PC-3 (cell line): Measurements from ENCODE around the gene ATG16L1. TPM values are rescaled to one million over a fixed set of nuclear protein-coding genes. Genes with fewer than 3 reads are reported as not detected.

Source experiments
- ATAC-seq: fragments of 200-7000 bp; cut with Tn5 transposase; 2 replicates; pipeline ENCODE4 v1.9.1; 2020; ENCODE audit warnings: mild to moderate bottlenecking, moderate library complexity
- BruUV-seq: library from RNA; stranded (reverse); fragments of 400-500 nt; replicated peaks from 2 replicates; lab custom pipeline; 2021; lab: Mats Ljungman, UMichigan
- CTCF ChIA-PET: fragments of 300-600 bp; sonication (Branson Sonifier 250); formaldehyde crosslinking; loops from one replicate; lab custom pipeline; 2022; ENCODE audit warnings: antibody characterized with exemption; lab: Charles Lee
- POLR2A ChIA-PET: fragments of 300-600 bp; sonication (Branson Sonifier 250); formaldehyde crosslinking; loops from one replicate; lab custom pipeline; 2022; ENCODE audit warnings: antibody characterized with exemption; ENCODE audit not compliant: unreplicated experiment; lab: Charles Lee
- DNase-seq: peaks from one replicate; pipeline ENCODE4 v3.0.0-alpha.2; 2015
- H2AFZ ChIP-seq: fragments of 300-600 bp; sonication (generic); 2 replicates; pipeline ENCODE4 v1.6.0; 2016; ENCODE audit warnings: antibody characterized with exemption, low read length
- H3F3A ChIP-seq: fragments of 300-600 bp; sonication (generic); one replicate; pipeline ENCODE4 v1.6.0; 2017; ENCODE audit warnings: antibody characterized with exemption, low read length, control low read depth, mild to moderate bottlenecking; ENCODE audit not compliant: unreplicated experiment
- H3K27ac ChIP-seq: fragments of 300-600 bp; sonication (generic); 2 replicates; pipeline ENCODE4 v1.5.1; 2016; ENCODE audit warnings: mild to moderate bottlenecking, low read length
- H3K27me3 ChIP-seq: fragments of 300-600 bp; sonication (generic); 2 replicates; pipeline ENCODE4 v1.6.1; 2016; ENCODE audit warnings: low read length, mixed read lengths
- H3K36me3 ChIP-seq: fragments of 300-600 bp; sonication (generic); 2 replicates; pipeline ENCODE4 v1.6.1; 2016; ENCODE audit warnings: low read depth, mixed run types, low read length, mixed read lengths
- H3K4me1 ChIP-seq: fragments of 300-600 bp; sonication (generic); 2 replicates; pipeline ENCODE4 v1.5.1; 2016; ENCODE audit warnings: low read length; ENCODE audit not compliant: insufficient read depth
- H3K4me2 ChIP-seq: fragments of 300-600 bp; sonication (generic); 2 replicates; pipeline ENCODE4 v1.6.0; 2016; ENCODE audit warnings: low read length
- H3K4me3 ChIP-seq: fragments of 300-600 bp; sonication (generic); 2 replicates; pipeline ENCODE4 v1.5.1; 2016; ENCODE audit warnings: mild to moderate bottlenecking, low read length, mixed read lengths
- H3K79me2 ChIP-seq: fragments of 300-600 bp; sonication (generic); 2 replicates; pipeline ENCODE4 v1.6.1; 2017; ENCODE audit warnings: low read length, mixed read lengths
- H3K9ac ChIP-seq: fragments of 300-600 bp; sonication (generic); 2 replicates; pipeline ENCODE4 v1.6.0; 2016; ENCODE audit warnings: mild to moderate bottlenecking, low read length
- H3K9me2 ChIP-seq: fragments of 300-600 bp; sonication (generic); replicated peaks from 2 replicates; pipeline ENCODE4 v1.6.1; 2016; ENCODE audit warnings: mixed run types, low read length, mixed read lengths
- H3K9me3 ChIP-seq: fragments of 300-600 bp; sonication (generic); 2 replicates; pipeline ENCODE4 v1.6.1; 2016; ENCODE audit warnings: low read length, mixed read lengths
- H4K20me1 ChIP-seq: fragments of 300-600 bp; sonication (generic); 2 replicates; pipeline ENCODE4 v1.6.1; 2016; ENCODE audit warnings: low read length, mixed read lengths
- EZH2 ChIP-seq: fragments of 300-600 bp; sonication (generic); IDR thresholded peaks from one replicate; pipeline ENCODE4 v1.6.1; 2017; ENCODE audit warnings: antibody characterized with exemption, mild to moderate bottlenecking, low read length; ENCODE audit not compliant: unreplicated experiment
- EZH2phosphoT487 ChIP-seq: fragments of 300-600 bp; sonication (generic); IDR thresholded peaks from 2 replicates; pipeline ENCODE4 v1.6.1; 2018; ENCODE audit warnings: mild to moderate bottlenecking, antibody characterized with exemption, low read length, borderline replicate concordance
- intact Hi-C: fragments of 100-400 bp; cut with micrococcal nuclease; formaldehyde crosslinking; loops from 2 replicates; pipeline ENCODE4 v1.9.0; 2023
- total RNA-seq: library from RNA; depleted of rRNA; stranded (reverse); fragments of >200 nt; gene quantifications from 2 replicates; pipeline ENCODE4 v1.2.3, GENCODE V29; 2014
- TF ChIP-seq, protein P1 (sequence below): fragments of 300-600 bp; sonication (generic); conservative IDR thresholded peaks from 2 replicates; pipeline ENCODE4 v1.5.1; 2017; ENCODE audit warnings: antibody characterized with exemption, low read depth, mild to moderate bottlenecking, low read length

ATG16L1 gene
- total RNA-seq, 1 experiment from 2014 or later = 173 TPM

DNA sequence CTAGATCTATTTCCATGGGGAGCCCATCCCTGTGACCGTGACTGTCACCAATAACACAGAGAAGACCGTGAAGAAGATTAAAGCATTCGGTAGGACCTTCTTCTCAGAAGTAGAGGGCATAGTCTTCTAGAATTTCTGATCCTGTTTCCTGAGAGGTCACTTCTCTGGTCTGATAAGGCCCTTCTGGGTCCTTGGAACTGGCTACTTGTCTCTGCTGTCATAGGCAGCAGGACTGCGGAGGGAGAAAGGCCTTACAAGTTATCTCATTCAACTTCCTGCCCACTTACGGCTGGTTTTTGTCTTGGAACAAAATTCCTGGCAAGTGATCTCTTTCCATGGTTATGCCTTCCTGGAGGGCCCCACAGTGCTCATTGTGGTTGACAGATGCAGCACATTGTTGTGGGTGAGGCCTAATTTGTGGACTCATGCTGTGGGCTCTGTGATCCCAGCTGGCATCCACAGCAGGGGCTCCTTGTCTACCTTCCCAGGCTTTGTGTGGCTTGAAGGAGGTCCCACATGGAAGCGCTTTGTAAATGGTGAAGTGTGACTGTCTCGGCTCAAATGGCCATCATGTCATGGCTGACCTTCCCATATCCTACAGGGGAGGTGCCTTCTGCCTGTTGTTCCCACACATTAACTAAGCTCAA lies 78.1 kb downstream of the ATG16L1 start:
- TF ChIP-seq EZH2phosphoT487 (no peak), EZH2 (no peak)
- TF ChIP-seq, protein P1, sequence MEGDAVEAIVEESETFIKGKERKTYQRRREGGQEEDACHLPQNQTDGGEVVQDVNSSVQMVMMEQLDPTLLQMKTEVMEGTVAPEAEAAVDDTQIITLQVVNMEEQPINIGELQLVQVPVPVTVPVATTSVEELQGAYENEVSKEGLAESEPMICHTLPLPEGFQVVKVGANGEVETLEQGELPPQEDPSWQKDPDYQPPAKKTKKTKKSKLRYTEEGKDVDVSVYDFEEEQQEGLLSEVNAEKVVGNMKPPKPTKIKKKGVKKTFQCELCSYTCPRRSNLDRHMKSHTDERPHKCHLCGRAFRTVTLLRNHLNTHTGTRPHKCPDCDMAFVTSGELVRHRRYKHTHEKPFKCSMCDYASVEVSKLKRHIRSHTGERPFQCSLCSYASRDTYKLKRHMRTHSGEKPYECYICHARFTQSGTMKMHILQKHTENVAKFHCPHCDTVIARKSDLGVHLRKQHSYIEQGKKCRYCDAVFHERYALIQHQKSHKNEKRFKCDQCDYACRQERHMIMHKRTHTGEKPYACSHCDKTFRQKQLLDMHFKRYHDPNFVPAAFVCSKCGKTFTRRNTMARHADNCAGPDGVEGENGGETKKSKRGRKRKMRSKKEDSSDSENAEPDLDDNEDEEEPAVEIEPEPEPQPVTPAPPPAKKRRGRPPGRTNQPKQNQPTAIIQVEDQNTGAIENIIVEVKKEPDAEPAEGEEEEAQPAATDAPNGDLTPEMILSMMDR = no peak
- Histone ChIP-seq H3K9me3 (no peaks in the 10 kb centered on the region), H3K4me2 (no peak overlapping the region), H3K4me1 (no peaks in the 10 kb centered on the region), H3K27me3 (no peaks in the 10 kb centered on the region), H3K27ac (no peak overlapping the region), H3K79me2 (no peaks in the 10 kb centered on the region), H4K20me1 (no peaks in the 10 kb centered on the region), H3F3A (no peaks in the 10 kb centered on the region), H2AFZ (no peak overlapping the region), H3K36me3 (no peaks in the 10 kb centered on the region), H3K4me3 (no peak overlapping the region), H3K9ac (no peak overlapping the region), H3K9me2 (no peaks in the 10 kb centered on the region)
- DNase-seq (no peak), ATAC-seq (no peak)
- intact Hi-C loops = no loop called here
- ChIA-PET CTCF (no interaction called here), POLR2A (no interaction called here)
- BruUV-seq = no TSS peak

- Histone ChIP-seq H4K20me1 (no peaks in the 10 kb centered on the region), H3K4me1 (no peaks in the 10 kb centered on the region), H3K4me3 (no peak overlapping the region), H3K9me3 (no peaks in the 10 kb centered on the region), H3K36me3 (no peaks in the 10 kb centered on the region), H3K27ac (no peak overlapping the region), H2AFZ (no peak overlapping the region), H3K79me2 (no peaks in the 10 kb centered on the region), H3K9ac (no peak overlapping the region), H3K4me2 (no peak overlapping the region), H3K9me2 (no peaks in the 10 kb centered on the region), H3K27me3 (no peaks in the 10 kb centered on the region), H3F3A (no peaks in the 10 kb centered on the region)
- POLR2A ChIA-PET = no interaction called here
- TF ChIP-seq, protein P1 = no peak
- no peak for TF ChIP-seq EZH2phosphoT487
- DNase-seq = no peak
- ATAC-seq = no peak
- BruUV-seq = no TSS peak
- intact Hi-C loops = no loop called here
- CTCF ChIA-PET = no interaction called here
Observed at GRCh38 chr2:233331536-233331935, 80.1 kb downstream of the ATG16L1 start.

GRCh38 chr2:233332125-233332524 lies 80.7 kb downstream of the ATG16L1 start:
- BruUV-seq = no TSS peak
- no peaks in the 10 kb centered on the region for H3K9me3 ChIP-seq
- H3K79me2 ChIP-seq = no peaks in the 10 kb centered on the region
- intact Hi-C loops = no loop called here
- H3K4me2 ChIP-seq = no peak overlapping the region
- no peak overlapping the region for H3K9ac ChIP-seq
- no peaks in the 10 kb centered on the region for H3K4me1 ChIP-seq
- no peak for TF ChIP-seq EZH2phosphoT487
- no peak for TF ChIP-seq EZH2
- TF ChIP-seq, protein P1 = no peak
- no peak overlapping the region for H3K27ac ChIP-seq
- H3K36me3 ChIP-seq = no peaks in the 10 kb centered on the region
- ChIA-PET POLR2A (no interaction called here), CTCF (no interaction called here)
- H3F3A ChIP-seq = no peaks in the 10 kb centered on the region
- H3K9me2 ChIP-seq = no peaks in the 10 kb centered on the region
- ATAC-seq (no peak), DNase-seq (no peak)
- no peaks in the 10 kb centered on the region for H3K27me3 ChIP-seq
- H4K20me1 ChIP-seq = no peaks in the 10 kb centered on the region
- no peak overlapping the region for H3K4me3 ChIP-seq
- H2AFZ ChIP-seq = no peak overlapping the region
